Osteoblast (primary cell): ENCODE measurements around the gene CCDC3. TPM values are rescaled to one million over a fixed set of nuclear protein-coding genes. Genes with fewer than 3 reads are reported as not detected.

ENCODE experiments used
- DNase-seq: peaks from one replicate; pipeline ENCODE4 v3.0.0; 2011; ENCODE audit warnings: low spot score, mixed read lengths; ENCODE audit not compliant: insufficient read length; ENCODE audit errors: missing footprints
- H2AFZ ChIP-seq: 2 replicates; pipeline ENCODE4 v1.6.0; 2011; ENCODE audit warnings: mild to moderate bottlenecking, low read length
- H3K27ac ChIP-seq: 2 replicates; pipeline ENCODE4 v1.5.1; 2011; ENCODE audit warnings: mild to moderate bottlenecking, low read depth, low read length, moderate library complexity
- H3K27me3 ChIP-seq: 2 replicates; pipeline ENCODE4 v1.6.0; 2012; ENCODE audit warnings: mild to moderate bottlenecking, control low read depth, inconsistent platforms, low read length, moderate library complexity; ENCODE audit not compliant: insufficient read depth
- H3K36me3 ChIP-seq: 2 replicates; pipeline ENCODE4 v1.5.1; 2011; ENCODE audit warnings: mild to moderate bottlenecking, low read length, control low read depth, moderate library complexity; ENCODE audit not compliant: insufficient read depth
- H3K4me1 ChIP-seq: 2 replicates; pipeline ENCODE4 v1.5.1; 2011; ENCODE audit warnings: mild to moderate bottlenecking, low read length, control low read depth, moderate library complexity; ENCODE audit not compliant: insufficient read depth
- H3K4me2 ChIP-seq: 2 replicates; pipeline ENCODE4 v1.6.0; 2011; ENCODE audit warnings: mild to moderate bottlenecking, low read length; ENCODE audit not compliant: insufficient read depth
- H3K4me3 ChIP-seq: fragments of 200-600 bp; sonication (generic); 3 replicates; pipeline ENCODE4 v1.5.1; 2012; ENCODE audit warnings: mild to moderate bottlenecking, low read length, inconsistent platforms; ENCODE audit not compliant: insufficient read depth
- H3K79me2 ChIP-seq: 2 replicates; pipeline ENCODE4 v1.6.0; 2012; ENCODE audit warnings: mild to moderate bottlenecking, low read length, control low read depth, inconsistent platforms; ENCODE audit not compliant: insufficient read depth
- H3K9me3 ChIP-seq: 2 replicates; pipeline ENCODE4 v1.5.1; 2011; ENCODE audit warnings: low read depth, low read length, control low read depth
- H4K20me1 ChIP-seq: 2 replicates; pipeline ENCODE4 v1.6.0; 2012; ENCODE audit warnings: mild to moderate bottlenecking, low read length, control low read depth; ENCODE audit not compliant: insufficient read depth
- CTCF ChIP-seq: IDR thresholded peaks from 2 replicates; pipeline ENCODE4 v1.5.1; 2011; ENCODE audit warnings: mild to moderate bottlenecking, low read depth, low read length, moderate library complexity; ENCODE audit errors: extremely low read depth
- total RNA-seq: library from RNA; depleted of rRNA; stranded (reverse); fragments of >200 nt; gene quantifications from 2 replicates; pipeline ENCODE4 v1.2.3, GENCODE V29; 2012

Gene CCDC3
- total RNA-seq, result 0.29 and 0.72 TPM in 2 replicates

- no peaks in the 10 kb centered on the region for H4K20me1 ChIP-seq
- no peak within 1 kb of the TSS for H3K27ac ChIP-seq
- DNase-seq, result peak; percentile 69
- no peaks in the 10 kb centered on the region for H3K9me3 ChIP-seq
- H3K27me3 ChIP-seq, result peaks cover 38% of the 10 kb centered on the region
- H3K36me3 ChIP-seq, result no peaks in the 10 kb centered on the region
- peak within 1 kb of the TSS; percentile 28 for H3K4me2 ChIP-seq
- H2AFZ ChIP-seq, result no peak within 1 kb of the TSS
- H3K4me1 ChIP-seq, result no peaks in the 10 kb centered on the region
- H3K79me2 ChIP-seq, result no peaks in the 10 kb centered on the region
- no peak within 1 kb of the TSS for H3K4me3 ChIP-seq
- TF ChIP-seq CTCF, result no peak
Measured at GRCh38 chr10:13001041-13001886, at the start of gene CCDC3. CCDC3 (minus strand) TSS chr10:13001713; CDS start chr10:13001570, 143 bp downstream.

GRCh38 chr10:13051126-13051694 lies 49.7 kb upstream of the CCDC3 start:
- H3K4me2 ChIP-seq, result no peak overlapping the region
- no peaks in the 10 kb centered on the region for H3K36me3 ChIP-seq
- no peaks in the 10 kb centered on the region for H3K27me3 ChIP-seq
- no peaks in the 10 kb centered on the region for H4K20me1 ChIP-seq
- no peak overlapping the region for H3K27ac ChIP-seq
- no peaks in the 10 kb centered on the region for H3K4me1 ChIP-seq
- TF ChIP-seq CTCF, result no peak
- H3K79me2 ChIP-seq, result no peaks in the 10 kb centered on the region
- no peaks in the 10 kb centered on the region for H3K9me3 ChIP-seq
- no peak overlapping the region for H3K4me3 ChIP-seq
- DNase-seq, result no peak
- no peak overlapping the region for H2AFZ ChIP-seq

GRCh38 chr10:13049774-13050420 lies 48.4 kb upstream of the CCDC3 start:
- Histone ChIP-seq H3K4me1 (no peaks in the 10 kb centered on the region), H4K20me1 (no peaks in the 10 kb centered on the region), H3K36me3 (no peaks in the 10 kb centered on the region), H3K9me3 (no peaks in the 10 kb centered on the region), H3K4me2 (no peak overlapping the region), H3K79me2 (no peaks in the 10 kb centered on the region), H2AFZ (no peak overlapping the region), H3K4me3 (no peak overlapping the region), H3K27me3 (no peaks in the 10 kb centered on the region), H3K27ac (no peak overlapping the region)
- no peak for TF ChIP-seq CTCF
- DNase-seq, result peak; percentile 10

- no peaks in the 10 kb centered on the region for H4K20me1 ChIP-seq
- no peak overlapping the region for H3K4me3 ChIP-seq
- H2AFZ ChIP-seq, result no peak overlapping the region
- no peak overlapping the region for H3K27ac ChIP-seq
- no peak for DNase-seq
- no peaks in the 10 kb centered on the region for H3K27me3 ChIP-seq
- no peak overlapping the region for H3K4me2 ChIP-seq
- no peaks in the 10 kb centered on the region for H3K4me1 ChIP-seq
- no peaks in the 10 kb centered on the region for H3K9me3 ChIP-seq
- no peaks in the 10 kb centered on the region for H3K79me2 ChIP-seq
- TF ChIP-seq CTCF, result no peak
- no peaks in the 10 kb centered on the region for H3K36me3 ChIP-seq
Measured at GRCh38 chr10:13048762-13049161, 47.2 kb upstream of the CCDC3 start.
